WERI-Rb-1 (cell line): ENCODE measurements around the gene ZNF625.

ENCODE experiments used
- DNase-seq: peaks from one replicate; pipeline ENCODE4 v3.0.0-alpha.2; 2020
- H3K27ac ChIP-seq: fragments of 250-450 bp; sonication (Bioruptor Pico); 2 replicates; pipeline ENCODE4 v1.5.1; 2020; ENCODE audit warnings: mild to moderate bottlenecking, moderate library complexity
- H3K27me3 ChIP-seq: fragments of 250-450 bp; sonication (Bioruptor Pico); 2 replicates; pipeline ENCODE4 v1.5.1; 2021; ENCODE audit warnings: mild to moderate bottlenecking, low read depth, moderate library complexity; ENCODE audit not compliant: insufficient read depth, severe bottlenecking
- H3K36me3 ChIP-seq: fragments of 250-450 bp; sonication (Bioruptor Pico); 2 replicates; pipeline ENCODE4 v1.5.1; 2020; ENCODE audit warnings: mild to moderate bottlenecking, moderate library complexity
- H3K4me3 ChIP-seq: 2 replicates; pipeline ENCODE4 v1.5.1; 2011; ENCODE audit warnings: low read depth, mild to moderate bottlenecking, control low read depth, low read length
- H3K9me3 ChIP-seq: fragments of 250-450 bp; sonication (Bioruptor Pico); 2 replicates; pipeline ENCODE4 v1.5.1; 2021; ENCODE audit warnings: mild to moderate bottlenecking, moderate library complexity; ENCODE audit not compliant: severe bottlenecking
- TF ChIP-seq, protein P1 (sequence below): IDR thresholded peaks from 2 replicates; pipeline ENCODE4 v1.5.1; 2011; ENCODE audit warnings: low read depth, mild to moderate bottlenecking, control low read depth, inconsistent platforms, low read length

The ZNF625 gene

DNA sequence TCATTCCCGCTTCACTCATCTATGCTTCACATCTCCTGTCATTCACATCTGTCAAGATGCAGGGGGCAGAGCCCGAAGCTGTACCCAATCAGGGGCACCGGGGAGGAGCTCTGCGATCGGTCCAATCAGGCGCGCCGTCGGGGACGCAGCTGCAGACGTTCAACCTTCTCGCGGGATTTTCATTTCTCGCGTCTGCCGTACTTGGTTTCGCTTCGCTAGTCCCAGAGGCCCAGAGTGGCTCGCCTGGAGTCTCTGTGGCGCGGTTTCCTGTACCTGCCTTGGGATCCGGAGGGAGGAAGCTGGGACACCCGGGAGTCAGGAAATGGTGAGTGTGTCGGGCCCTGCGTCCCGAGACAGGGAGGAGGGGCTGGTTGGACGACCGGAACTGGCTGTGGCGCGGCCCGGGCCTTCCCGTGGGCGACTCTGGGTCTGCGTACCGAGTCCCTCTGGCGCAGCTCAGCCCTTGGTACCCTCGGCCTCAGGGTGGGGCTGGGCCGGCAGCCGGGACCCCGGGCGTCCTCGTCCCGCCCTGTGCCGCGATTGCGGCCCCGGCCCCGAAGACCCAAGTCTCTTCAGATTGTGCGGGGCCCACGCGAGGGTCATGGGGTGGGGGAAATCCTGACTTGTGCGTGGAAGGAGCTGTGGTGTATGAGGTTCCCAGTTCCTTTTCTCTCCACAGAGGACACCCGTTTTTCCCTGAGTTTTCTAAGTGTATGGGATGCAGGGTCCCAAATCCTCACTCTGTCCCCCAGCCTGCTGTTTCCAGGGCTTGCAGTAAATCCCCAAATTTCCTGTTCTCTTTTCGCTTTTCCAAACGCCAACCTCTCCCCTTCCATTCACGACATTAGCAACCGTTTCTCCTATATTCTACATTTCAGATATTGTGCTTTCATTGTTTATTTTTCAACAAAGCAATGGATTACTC lies 6.6 kb upstream of the ZNF625 start, which contains the start of gene ZNF136:
ZNF136 (plus strand) TSS at position 215 of the 925 bp plus-strand sequence; CDS start at position 323, 108 bp downstream.
- no peaks in the 10 kb centered on the region for H3K27me3 ChIP-seq
- peaks cover 15% of the 10 kb centered on the region for H3K36me3 ChIP-seq
- H3K27ac ChIP-seq: peak within 1 kb of the TSS; percentile 92
- peak; percentile 96 for DNase-seq
- peak within 1 kb of the TSS; percentile 68 for H3K4me3 ChIP-seq
- H3K9me3 ChIP-seq: no peaks in the 10 kb centered on the region
- TF ChIP-seq, protein P1, sequence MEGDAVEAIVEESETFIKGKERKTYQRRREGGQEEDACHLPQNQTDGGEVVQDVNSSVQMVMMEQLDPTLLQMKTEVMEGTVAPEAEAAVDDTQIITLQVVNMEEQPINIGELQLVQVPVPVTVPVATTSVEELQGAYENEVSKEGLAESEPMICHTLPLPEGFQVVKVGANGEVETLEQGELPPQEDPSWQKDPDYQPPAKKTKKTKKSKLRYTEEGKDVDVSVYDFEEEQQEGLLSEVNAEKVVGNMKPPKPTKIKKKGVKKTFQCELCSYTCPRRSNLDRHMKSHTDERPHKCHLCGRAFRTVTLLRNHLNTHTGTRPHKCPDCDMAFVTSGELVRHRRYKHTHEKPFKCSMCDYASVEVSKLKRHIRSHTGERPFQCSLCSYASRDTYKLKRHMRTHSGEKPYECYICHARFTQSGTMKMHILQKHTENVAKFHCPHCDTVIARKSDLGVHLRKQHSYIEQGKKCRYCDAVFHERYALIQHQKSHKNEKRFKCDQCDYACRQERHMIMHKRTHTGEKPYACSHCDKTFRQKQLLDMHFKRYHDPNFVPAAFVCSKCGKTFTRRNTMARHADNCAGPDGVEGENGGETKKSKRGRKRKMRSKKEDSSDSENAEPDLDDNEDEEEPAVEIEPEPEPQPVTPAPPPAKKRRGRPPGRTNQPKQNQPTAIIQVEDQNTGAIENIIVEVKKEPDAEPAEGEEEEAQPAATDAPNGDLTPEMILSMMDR: no peak

GRCh38 chr19:12162513-12162881 lies 6.0 kb upstream of the ZNF625 start:
- peak overlapping the region; percentile 68 for H3K4me3 ChIP-seq
- TF ChIP-seq, protein P1: no peak
- peaks cover 15% of the 10 kb centered on the region for H3K36me3 ChIP-seq
- no peaks in the 10 kb centered on the region for H3K27me3 ChIP-seq
- H3K9me3 ChIP-seq: no peaks in the 10 kb centered on the region
- H3K27ac ChIP-seq: no peak overlapping the region
- no peak for DNase-seq

- Histone ChIP-seq H3K36me3 (peaks cover 4% of the 10 kb centered on the region; the same call in 1 of the 2 replicates), H3K9me3 (no peaks in the 10 kb centered on the region), H3K27ac (no peak overlapping the region), H3K27me3 (no peaks in the 10 kb centered on the region), H3K4me3 (no peak overlapping the region)
- TF ChIP-seq, protein P1: no peak
- DNase-seq: no peak
Observed at GRCh38 chr19:12159773-12160414, 3.4 kb upstream of the ZNF625 start.

DNA sequence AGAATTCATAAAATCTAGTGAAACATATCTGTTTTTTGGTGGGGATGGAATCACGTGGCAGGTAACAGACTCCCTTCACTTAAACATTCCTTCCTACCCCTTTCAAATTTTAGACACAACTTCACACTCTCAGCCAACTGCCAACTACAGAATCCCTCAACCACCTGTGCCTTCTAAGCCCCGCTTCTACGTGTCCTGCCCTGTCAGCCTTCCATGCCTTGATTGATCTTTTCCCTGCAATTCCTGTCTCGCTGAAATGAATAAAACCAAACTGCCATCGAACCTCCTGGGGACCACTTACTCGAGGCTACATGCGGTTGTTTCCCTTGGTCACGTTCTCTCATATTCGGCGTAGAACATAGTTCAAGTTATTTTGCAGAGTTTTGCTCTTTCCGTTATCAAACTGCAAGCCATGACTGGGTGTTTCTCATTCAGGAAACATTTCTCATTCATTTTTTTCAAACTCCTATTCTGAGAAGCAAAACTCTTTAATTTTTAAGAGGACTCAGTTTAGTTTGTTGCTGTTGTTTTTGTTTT lies 1.1 kb downstream of the ZNF625 start:
- Histone ChIP-seq H3K4me3 (peak overlapping the region; percentile 99), H3K9me3 (no peaks in the 10 kb centered on the region), H3K36me3 (peaks cover 37% of the 10 kb centered on the region), H3K27me3 (no peaks in the 10 kb centered on the region), H3K27ac (peak overlapping the region; percentile 96)
- no peak for DNase-seq
- TF ChIP-seq, protein P1: no peak

DNA sequence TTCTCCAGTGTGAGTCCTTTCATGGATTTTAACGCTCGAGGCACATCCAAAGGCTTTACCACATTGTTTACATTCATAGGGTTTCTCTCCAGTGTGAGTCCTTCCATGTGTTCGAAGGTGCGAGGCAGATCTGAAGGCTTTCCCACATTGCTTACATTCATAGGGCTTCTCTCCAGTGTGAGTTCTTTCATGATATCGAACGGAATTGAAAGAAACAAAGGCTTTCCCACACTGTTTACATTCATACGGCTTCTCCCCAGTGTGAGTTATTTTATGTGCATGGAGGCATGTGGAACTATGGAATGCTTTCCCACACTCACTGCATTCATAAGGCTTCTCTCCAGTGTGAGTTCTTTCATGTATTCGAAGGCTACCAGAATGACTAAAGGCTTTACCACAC lies 11.2 kb downstream of the ZNF625 start:
- Histone ChIP-seq H3K36me3 (peaks cover 80% of the 10 kb centered on the region), H3K4me3 (no peak overlapping the region), H3K9me3 (no peaks in the 10 kb centered on the region), H3K27me3 (no peaks in the 10 kb centered on the region), H3K27ac (no peak overlapping the region)
- DNase-seq: no peak
- TF ChIP-seq, protein P1: no peak
